BE2C (cell line): Measurements from ENCODE around the gene CDK11A.

ENCODE experiments used
- DNase-seq: peaks from one replicate; pipeline ENCODE4 v3.0.0-alpha.2; 2020
- H3K27me3 ChIP-seq: fragments of 250-450 bp; sonication (Bioruptor Pico); 2 replicates; pipeline ENCODE4 v1.5.1; 2020; ENCODE audit warnings: mild to moderate bottlenecking
- H3K36me3 ChIP-seq: fragments of 250-450 bp; sonication (Bioruptor Pico); 2 replicates; pipeline ENCODE4 v1.5.1; 2020; ENCODE audit warnings: mild to moderate bottlenecking
- H3K4me1 ChIP-seq: fragments of 250-450 bp; sonication (Bioruptor Pico); 2 replicates; pipeline ENCODE4 v1.5.1; 2020
- H3K4me3 ChIP-seq: 2 replicates; pipeline ENCODE4 v1.5.1; 2011; ENCODE audit warnings: low read depth, low read length
- H3K9me3 ChIP-seq: fragments of 250-450 bp; sonication (Bioruptor Pico); 2 replicates; pipeline ENCODE4 v1.5.1; 2020
- CTCF ChIP-seq: IDR thresholded peaks from 2 replicates; pipeline ENCODE4 v1.5.1; 2012; ENCODE audit warnings: mild to moderate bottlenecking, low read depth, low read length

Gene CDK11A

GRCh38 chr1:1684031-1684681 is 40.0 kb downstream of the CDK11A start:
- Histone ChIP-seq H3K4me3 (no peak overlapping the region), H3K36me3 (peaks cover 7% of the 10 kb centered on the region; the same call in 1 of the 2 replicates), H3K27me3 (no peaks in the 10 kb centered on the region), H3K4me1 (no peaks in the 10 kb centered on the region), H3K9me3 (no peaks in the 10 kb centered on the region)
- peak; percentile 1 for DNase-seq
- no peak for TF ChIP-seq CTCF

DNA sequence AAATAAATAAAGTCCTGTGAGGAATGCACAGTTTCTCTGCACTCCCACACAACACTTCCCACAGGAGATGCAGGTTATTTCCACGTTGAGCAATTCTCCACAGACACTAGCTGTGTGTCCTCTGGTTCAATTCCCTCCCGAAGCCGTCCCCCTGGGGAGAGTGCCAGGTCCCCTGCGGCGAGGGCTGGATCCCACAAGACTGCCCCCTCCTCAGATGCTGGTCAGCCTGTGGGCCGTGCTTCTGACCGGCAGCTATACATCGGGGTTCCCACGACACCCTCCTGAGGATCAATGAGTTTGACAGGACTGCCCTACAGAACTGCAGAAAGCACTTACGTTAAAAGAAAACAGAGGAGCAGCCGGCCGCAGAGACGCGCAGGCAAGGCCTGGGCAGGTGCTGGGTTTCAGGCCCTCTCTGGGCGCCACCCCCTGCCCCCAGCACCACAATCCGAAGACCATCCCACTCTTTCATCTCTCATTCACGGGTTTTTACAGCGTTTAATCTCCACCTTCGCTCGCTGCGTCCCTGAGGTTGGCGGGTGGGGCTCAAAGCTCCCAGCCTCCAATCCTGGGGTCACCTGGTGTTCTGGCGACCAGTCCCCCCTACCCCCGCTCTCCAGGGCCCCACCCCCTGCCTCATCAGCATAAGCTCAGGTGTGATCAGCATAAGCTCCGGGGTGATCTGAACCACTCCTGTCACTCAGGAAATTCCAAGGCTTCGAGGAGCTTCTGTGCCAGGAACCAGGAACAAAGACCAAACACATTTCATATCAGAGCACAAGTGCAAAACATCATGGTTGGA is 40.9 kb downstream of the CDK11A start:
- Histone ChIP-seq H3K36me3 (peaks cover 7% of the 10 kb centered on the region; the same call in 1 of the 2 replicates), H3K9me3 (no peaks in the 10 kb centered on the region), H3K4me3 (no peak overlapping the region), H3K4me1 (no peaks in the 10 kb centered on the region), H3K27me3 (no peaks in the 10 kb centered on the region)
- DNase-seq, result peak; percentile 4
- no peak for TF ChIP-seq CTCF

DNA sequence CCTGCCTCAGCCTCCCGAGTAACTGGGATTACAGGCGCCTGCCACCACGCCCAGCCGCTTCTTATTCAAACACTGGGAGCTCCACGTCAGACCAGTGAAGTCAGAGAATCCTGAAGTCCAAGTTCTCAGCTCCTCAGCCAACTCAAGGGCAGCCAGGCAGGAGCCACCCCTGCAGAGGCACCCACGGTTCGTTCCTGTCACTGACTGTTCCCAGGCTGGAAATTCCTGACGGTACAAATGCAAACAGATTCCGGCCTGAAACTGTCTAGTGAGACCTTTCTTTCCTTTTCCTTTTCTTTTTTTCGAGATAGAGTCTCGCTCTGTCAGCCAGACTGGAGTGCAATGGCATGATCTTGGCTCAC is 43.3 kb downstream of the CDK11A start:
- Histone ChIP-seq H3K4me1 (no peaks in the 10 kb centered on the region), H3K9me3 (no peaks in the 10 kb centered on the region), H3K4me3 (no peak overlapping the region), H3K36me3 (peaks cover 2% of the 10 kb centered on the region; the same call in 1 of the 2 replicates), H3K27me3 (no peaks in the 10 kb centered on the region)
- TF ChIP-seq CTCF, result no peak
- peak; percentile 1 for DNase-seq

DNA sequence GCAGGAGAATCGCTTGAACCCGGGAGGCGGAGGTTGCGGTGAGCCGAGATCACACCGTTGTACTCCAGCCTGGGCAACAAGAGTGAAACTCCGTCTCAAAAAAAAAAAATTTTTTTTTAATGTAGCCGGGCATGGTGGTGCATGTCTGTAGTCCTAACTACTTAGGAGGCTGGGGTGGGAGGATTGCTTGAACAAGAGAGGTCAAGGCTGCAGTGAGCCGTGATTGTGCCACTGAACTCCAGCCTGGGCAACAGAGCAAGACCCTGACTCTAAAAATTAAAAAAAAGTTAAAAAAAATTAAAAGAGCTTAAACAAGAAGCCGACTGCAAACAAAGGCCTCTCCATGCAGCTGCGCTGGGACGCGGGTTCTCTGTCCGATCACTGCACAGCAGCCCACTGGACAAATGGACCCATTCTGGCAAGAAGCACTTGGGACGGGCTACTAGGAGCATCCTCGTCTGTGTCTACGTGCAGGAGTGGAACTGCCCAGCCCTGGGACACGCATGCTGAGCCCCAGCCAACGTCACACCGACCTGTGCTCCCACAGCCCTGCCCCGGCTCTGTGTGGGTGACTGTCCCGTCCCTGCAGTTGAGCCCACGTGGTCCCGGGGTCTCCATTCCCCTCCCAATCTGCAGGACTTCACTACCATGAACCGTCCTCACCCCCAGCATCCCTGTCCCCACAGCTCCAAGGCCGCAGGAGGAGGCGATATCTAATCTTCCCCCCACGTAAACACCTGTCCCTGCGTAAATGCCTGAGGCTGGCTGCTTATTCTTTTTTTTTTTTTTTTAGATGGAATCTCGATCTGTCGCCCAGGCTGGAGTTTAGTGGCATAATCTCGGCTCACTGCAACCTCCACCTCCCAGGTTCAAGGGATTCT is 43.9 kb downstream of the CDK11A start:
- Histone ChIP-seq H3K9me3 (no peaks in the 10 kb centered on the region), H3K27me3 (no peaks in the 10 kb centered on the region), H3K4me3 (no peak overlapping the region), H3K36me3 (peaks cover 2% of the 10 kb centered on the region; the same call in 1 of the 2 replicates), H3K4me1 (no peaks in the 10 kb centered on the region)
- DNase-seq, result peak; percentile 4
- TF ChIP-seq CTCF, result no peak

GRCh38 chr1:1678581-1679380 is 45.4 kb downstream of the CDK11A start:
- TF ChIP-seq CTCF, result peak; percentile 46
- Histone ChIP-seq H3K4me3 (no peak overlapping the region), H3K4me1 (no peaks in the 10 kb centered on the region), H3K36me3 (peaks cover 1% of the 10 kb centered on the region; the same call in 1 of the 2 replicates), H3K9me3 (no peaks in the 10 kb centered on the region), H3K27me3 (no peaks in the 10 kb centered on the region)
- peak; percentile 37 for DNase-seq
